HG02840 (cell line): ENCODE results near the gene TET3.

Experiments
- ATAC-seq: cut with Tn5 transposase; IDR thresholded peaks from one replicate; pipeline ENCODE4 v1.9.1; 2021; ENCODE audit warnings: mild to moderate bottlenecking, moderate library complexity, moderate number of reproducible peaks; ENCODE audit not compliant: unreplicated experiment, low FRiP score

Gene TET3

DNA sequence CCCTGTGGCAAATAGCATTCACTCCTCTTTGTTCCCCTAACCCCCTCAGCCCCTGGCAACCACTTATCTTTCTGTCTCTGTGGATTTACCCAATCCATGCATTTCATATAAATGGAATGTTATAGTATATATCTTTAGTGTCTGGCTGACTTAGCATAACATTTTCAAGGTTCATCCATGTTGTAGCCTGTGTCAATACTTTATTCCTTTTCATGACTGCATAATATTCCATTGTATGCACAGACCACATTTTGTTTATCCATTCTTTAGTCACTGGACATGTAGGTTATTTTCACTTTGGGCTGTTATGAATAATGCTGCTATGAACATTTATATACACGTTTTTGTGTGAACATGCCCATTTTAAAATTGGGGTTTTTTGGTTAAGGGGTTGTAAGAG lies 42.8 kb downstream of the TET3 start:
- no peak for ATAC-seq

DNA sequence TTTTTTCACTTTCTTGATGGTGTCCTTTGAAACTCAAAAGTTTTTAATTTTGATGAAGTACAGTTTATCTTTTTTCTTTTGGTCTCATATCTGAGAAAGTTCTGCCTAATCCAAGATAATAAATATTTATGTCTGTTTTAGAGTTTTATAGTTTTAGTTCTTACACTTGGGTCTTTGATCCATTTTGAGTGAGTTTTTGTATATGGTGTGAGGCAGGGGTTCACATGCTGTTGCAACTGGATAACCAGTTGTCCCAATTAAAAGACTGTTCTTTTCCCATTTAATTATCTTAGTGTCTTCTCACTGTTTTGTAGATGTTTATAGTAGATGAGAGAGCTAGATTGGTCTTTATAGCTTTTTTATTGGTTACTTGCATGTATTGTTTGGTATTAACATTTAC lies 43.6 kb downstream of the TET3 start:
- ATAC-seq = no peak

DNA sequence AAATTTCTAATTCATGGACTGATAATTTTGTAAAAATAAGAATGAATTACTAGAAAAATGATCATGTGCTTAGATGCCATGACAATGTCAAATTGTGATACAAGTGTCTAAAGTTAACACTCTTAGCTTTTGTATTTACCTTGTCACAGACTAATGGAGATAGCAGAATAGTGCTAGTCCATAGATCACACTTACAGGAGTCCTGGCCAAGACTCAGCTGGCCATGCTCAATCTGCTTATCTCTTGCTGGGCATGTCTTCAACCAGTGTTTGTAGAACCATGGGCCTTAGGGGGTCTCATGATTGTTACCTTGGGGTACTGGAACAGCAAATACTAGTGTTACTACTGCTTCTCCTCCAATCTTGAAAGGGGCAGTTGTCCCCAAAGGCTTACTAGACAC lies 44.0 kb downstream of the TET3 start:
- no peak for ATAC-seq

DNA sequence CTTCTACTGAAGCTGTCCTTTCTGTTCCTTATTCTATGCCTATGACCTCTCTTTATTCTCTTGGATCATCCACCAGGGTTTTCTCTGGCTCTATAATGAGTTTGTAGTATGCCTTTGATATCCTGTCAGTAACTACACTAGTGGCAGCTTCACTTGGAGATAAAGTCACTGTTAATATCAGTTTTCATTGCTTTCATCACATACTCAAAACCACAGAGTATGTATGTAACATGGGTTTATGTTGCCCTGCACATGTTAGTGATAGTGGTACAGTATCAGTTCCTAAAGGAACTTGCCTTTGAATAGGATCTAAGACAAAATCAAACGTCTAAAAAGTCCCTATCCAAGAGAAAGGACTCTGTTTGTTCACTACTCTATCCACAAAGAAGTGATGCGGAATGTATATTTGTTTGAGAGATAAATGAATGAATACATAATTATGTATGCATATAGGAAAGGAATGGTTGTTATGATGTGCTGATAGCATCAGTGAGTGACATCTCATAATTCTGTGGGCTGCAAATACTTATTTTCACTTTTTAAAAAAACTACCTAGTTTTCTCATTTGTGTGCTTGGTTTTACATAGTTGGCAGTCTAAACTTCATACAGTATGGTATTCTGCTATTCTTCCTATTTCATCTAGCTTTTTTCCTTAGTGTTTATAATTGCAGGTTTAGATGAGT lies 45.1 kb downstream of the TET3 start:
- no peak for ATAC-seq

DNA sequence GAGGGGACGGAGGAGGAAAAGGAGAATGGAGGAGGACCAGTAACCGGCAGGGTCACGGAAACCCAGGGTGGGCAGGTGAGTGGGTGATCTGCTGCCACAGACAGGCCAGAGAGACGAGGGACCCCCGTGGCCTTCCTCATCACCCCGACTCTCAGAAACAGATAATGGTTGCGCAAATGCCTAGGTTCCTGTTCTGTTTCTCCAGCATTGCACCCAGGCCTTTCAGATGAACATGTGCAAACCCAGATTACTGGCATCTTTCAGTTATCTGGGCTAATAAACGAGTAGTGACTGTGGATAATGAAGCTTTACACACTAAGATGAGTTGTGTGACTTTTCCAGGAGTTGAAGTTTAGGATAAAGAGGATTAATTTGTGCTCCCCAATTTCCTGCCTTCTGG lies 46.5 kb downstream of the TET3 start:
- no peak for ATAC-seq

DNA sequence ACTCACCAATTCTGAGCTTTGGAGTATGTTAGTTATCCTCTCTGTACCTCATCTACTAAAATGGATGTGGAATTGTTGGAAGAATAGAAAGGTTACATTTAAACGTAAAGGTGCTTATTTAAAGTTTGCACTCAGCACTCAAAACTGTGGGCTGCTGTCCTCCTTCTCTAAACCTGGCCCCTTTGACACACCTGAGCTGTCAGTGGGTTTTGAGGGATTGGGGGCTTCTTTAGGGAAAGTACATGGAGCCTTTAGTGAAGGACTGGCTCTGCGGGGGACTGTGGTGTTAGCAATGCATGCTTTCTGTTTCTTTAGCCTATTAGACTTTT lies 47.2 kb downstream of the TET3 start:
- no peak for ATAC-seq

DNA sequence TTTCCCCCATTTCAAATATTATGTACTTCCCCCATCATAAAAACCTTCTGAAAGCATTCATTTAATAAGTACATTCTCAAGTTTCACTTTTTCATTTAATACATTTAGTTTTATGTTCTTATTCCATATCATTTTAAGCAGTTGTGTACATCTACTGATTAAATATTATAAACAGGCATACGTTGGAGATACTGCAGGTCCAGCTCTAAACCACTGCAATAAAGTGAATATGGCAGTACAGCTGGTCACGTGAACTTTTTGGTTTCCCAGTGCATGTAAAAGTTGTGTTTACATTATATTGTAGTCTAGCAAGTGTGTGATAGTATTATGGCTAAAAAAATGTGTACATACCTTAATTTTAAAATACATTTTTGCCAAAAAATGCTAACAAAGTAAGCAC lies 48.7 kb downstream of the TET3 start:
- no peak for ATAC-seq
